Liver (tissue), 3 donors: Measurements from ENCODE around the gene ARSD.

Experiments
- ATF3 ChIP-seq: IDR thresholded peaks from 2 replicates; pipeline ENCODE4 v1.6.1; 2016; ENCODE audit warnings: antibody characterized with exemption
- CTCF ChIP-seq: fragments of 150-350 bp; IDR thresholded peaks from 2 replicates; pipeline ENCODE4 v1.5.1; 2017; ENCODE audit warnings: improper control_type of control experiment, low read depth, low read length; ENCODE audit not compliant: missing input control
- FOXA1 ChIP-seq: IDR thresholded peaks from 2 replicates; pipeline ENCODE4 v1.6.1; 2016; ENCODE audit warnings: antibody characterized with exemption
- FOXA2 ChIP-seq: IDR thresholded peaks from 2 replicates; pipeline ENCODE4 v1.6.1; 2016; ENCODE audit warnings: antibody characterized with exemption
- GABPA ChIP-seq, 2 donors: IDR thresholded peaks in 1 of 2; conservative IDR thresholded peaks in 1 of 2; 2 replicates each; pipeline ENCODE4 v1.6.1; 2016; ENCODE audit warnings: antibody characterized with exemption in 2 of 2, mild to moderate bottlenecking in 1 of 2, moderate library complexity in 1 of 2
- HNF4A ChIP-seq, 2 donors: conservative IDR thresholded peaks; 2 replicates each; pipeline ENCODE4 v1.6.1; 2016; ENCODE audit warnings: antibody characterized with exemption in 2 of 2, mild to moderate bottlenecking in 2 of 2
- JUND ChIP-seq, 2 donors: IDR thresholded peaks; 2 replicates each; pipeline ENCODE4 v1.6.1; 2016; ENCODE audit warnings: antibody characterized with exemption in 2 of 2
- NR2F2 ChIP-seq: IDR thresholded peaks from 2 replicates; pipeline ENCODE4 v1.6.1; 2016; ENCODE audit warnings: antibody characterized with exemption
- RAD21 ChIP-seq, 2 donors: IDR thresholded peaks; 2 replicates each; pipeline ENCODE4 v1.6.1; 2016; ENCODE audit warnings: antibody characterized with exemption in 2 of 2, mild to moderate bottlenecking in 2 of 2
- REST ChIP-seq: IDR thresholded peaks from 2 replicates; pipeline ENCODE4 v1.6.1; 2016; ENCODE audit warnings: antibody characterized with exemption, mild to moderate bottlenecking
- TAF1 ChIP-seq: conservative IDR thresholded peaks from 2 replicates; pipeline ENCODE4 v1.6.1; 2016; ENCODE audit warnings: antibody characterized with exemption, mild to moderate bottlenecking
- YY1 ChIP-seq: IDR thresholded peaks from 2 replicates; pipeline ENCODE4 v1.6.1; 2016; ENCODE audit warnings: antibody characterized with exemption, mild to moderate bottlenecking
- TF ChIP-seq, protein P1 (sequence below): IDR thresholded peaks from 2 replicates; pipeline ENCODE4 v1.6.1; 2016; ENCODE audit warnings: antibody characterized with exemption
- TF ChIP-seq, protein P2 (sequence below): IDR thresholded peaks from 2 replicates; pipeline ENCODE4 v1.6.1; 2016; ENCODE audit warnings: antibody characterized with exemption
- donor health status: healthy.
- donor health status: healthy.

- TF ChIP-seq YY1 (no peak), CTCF (no peak), REST (no peak), JUND (IDR thresholded peaks at IDR 0.05) (no peak), NR2F2 (no peak), RAD21 (IDR thresholded peaks at IDR 0.05) (no peak), HNF4A (conservative IDR thresholded peaks at IDR 0.05) (no peak), TAF1 (no peak), ATF3 (no peak), GABPA (IDR thresholded peaks at IDR 0.05 in 1 of 2, conservative IDR thresholded peaks at IDR 0.05 in 1 of 2) (no peak), FOXA2 (no peak), FOXA1 (no peak)
- TF ChIP-seq, protein P1, sequence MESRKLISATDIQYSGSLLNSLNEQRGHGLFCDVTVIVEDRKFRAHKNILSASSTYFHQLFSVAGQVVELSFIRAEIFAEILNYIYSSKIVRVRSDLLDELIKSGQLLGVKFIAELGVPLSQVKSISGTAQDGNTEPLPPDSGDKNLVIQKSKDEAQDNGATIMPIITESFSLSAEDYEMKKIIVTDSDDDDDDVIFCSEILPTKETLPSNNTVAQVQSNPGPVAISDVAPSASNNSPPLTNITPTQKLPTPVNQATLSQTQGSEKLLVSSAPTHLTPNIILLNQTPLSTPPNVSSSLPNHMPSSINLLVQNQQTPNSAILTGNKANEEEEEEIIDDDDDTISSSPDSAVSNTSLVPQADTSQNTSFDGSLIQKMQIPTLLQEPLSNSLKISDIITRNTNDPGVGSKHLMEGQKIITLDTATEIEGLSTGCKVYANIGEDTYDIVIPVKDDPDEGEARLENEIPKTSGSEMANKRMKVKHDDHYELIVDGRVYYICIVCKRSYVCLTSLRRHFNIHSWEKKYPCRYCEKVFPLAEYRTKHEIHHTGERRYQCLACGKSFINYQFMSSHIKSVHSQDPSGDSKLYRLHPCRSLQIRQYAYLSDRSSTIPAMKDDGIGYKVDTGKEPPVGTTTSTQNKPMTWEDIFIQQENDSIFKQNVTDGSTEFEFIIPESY: no peak
- TF ChIP-seq, protein P2, sequence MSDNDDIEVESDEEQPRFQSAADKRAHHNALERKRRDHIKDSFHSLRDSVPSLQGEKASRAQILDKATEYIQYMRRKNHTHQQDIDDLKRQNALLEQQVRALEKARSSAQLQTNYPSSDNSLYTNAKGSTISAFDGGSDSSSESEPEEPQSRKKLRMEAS: no peak
Observed at GRCh38 chrX:2931155-2931554, 2.0 kb upstream of the ARSD start.
